ENCODE measurements around the gene ACOXL.

The ACOXL gene

DNA sequence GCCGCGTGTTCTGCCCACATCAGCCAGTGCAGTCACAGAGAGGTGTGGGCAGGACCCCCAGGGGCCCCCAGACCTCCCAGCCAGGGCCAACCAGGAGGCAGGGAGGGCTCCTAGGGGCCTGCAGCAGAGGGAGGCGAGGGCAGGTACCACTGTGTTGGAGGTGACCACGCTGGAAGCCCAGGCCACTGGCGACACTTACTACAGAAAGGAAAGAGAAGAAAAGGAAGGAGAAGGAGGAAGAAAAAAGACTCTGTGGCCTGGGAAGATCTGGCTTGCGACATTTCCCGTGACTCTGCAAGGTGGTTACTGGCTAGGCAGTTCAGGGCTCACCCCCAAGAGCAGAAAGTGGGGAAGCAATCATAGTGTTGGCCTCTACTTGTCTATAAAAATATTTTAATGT lies 290.3 kb downstream of the ACOXL start:
- WGBS = 86% methylated on average over 7 of the region's 7 CpGs
- no peak for DNase-seq

DNA sequence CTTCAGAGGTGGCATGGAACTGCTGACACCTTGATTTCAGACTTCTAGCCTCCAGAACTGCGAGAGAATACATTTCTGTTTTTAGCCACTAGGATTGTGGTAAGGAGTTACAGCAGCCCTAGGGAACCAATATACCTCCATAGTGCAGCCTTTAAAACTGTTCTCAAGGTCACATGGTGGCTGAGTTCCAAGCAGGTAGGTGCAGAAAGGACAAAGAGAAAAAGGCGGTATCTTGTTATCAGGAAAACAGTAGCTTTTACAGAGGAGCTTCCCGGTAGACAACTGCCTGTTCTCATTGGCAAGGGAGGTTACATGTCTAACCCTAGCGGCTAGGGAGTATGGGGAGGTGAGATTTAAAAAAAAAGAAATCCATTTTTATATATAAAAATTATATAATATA lies 292.1 kb downstream of the ACOXL start:
- no peak overlapping the region for H3K4me2 ChIP-seq (ENCODE audit: low read length, poor library complexity, severe bottlenecking)
- H4K91ac ChIP-seq (ENCODE audit: low read length) = no peak overlapping the region
- H2BK120ac ChIP-seq (ENCODE audit: low read depth, low read length) = no peak overlapping the region
- peaks cover 41 to 59% of the 10 kb centered on the region in 2 experiments for H3K27me3 ChIP-seq (ENCODE audit: control insufficient read depth in 1 of 2, insufficient read depth in 1 of 2, low read length in 2 of 2)
- no peaks in the 10 kb centered on the region for H3K79me1 ChIP-seq (replicated peaks; ENCODE audit: low read length, poor library complexity, severe bottlenecking)
- H2AK5ac ChIP-seq (ENCODE audit: low read length, severe bottlenecking) = no peak overlapping the region
- H2BK15ac ChIP-seq (ENCODE audit: low read depth, poor library complexity, severe bottlenecking) = no peak overlapping the region
- H2BK5ac ChIP-seq (ENCODE audit: low read depth, low read length, poor library complexity, severe bottlenecking) = no peak overlapping the region
- H4K8ac ChIP-seq (ENCODE audit: low read length) = no peak overlapping the region
- H3K23ac ChIP-seq (ENCODE audit: low read length in 2 of 2) = no peak overlapping the region
- no peaks in the 10 kb centered on the region for H3K9me3 ChIP-seq (ENCODE audit: control insufficient read depth, low read length)
- H3K36me3 ChIP-seq (ENCODE audit: control insufficient read depth in 1 of 2, insufficient read depth in 2 of 2, low read depth in 1 of 2, low read length in 2 of 2) = no peaks in the 10 kb centered on the region
- H2BK12ac ChIP-seq (ENCODE audit: low read length in 2 of 2) = no peak overlapping the region
- H3K14ac ChIP-seq (ENCODE audit: low read length in 2 of 2) = no peak overlapping the region
- H3K4me3 ChIP-seq (ENCODE audit: insufficient read depth in 1 of 2, low read depth in 1 of 2, low read length in 2 of 2) = no peak overlapping the region
- no peak overlapping the region for H2AFZ ChIP-seq (ENCODE audit: low read depth, low read length)
- no peak overlapping the region for H3K4ac ChIP-seq (ENCODE audit: low read depth in 1 of 2, low read length in 2 of 2)
- no peak overlapping the region for H3K18ac ChIP-seq (ENCODE audit: low read depth in 1 of 2, low read length in 2 of 2)
- H3K4me1 ChIP-seq (ENCODE audit: control insufficient read depth, insufficient read depth, low read depth, low read length) = peaks cover 2% of the 10 kb centered on the region
- no peak overlapping the region for H3K27ac ChIP-seq (ENCODE audit: low read length, poor library complexity, severe bottlenecking)
- no peak overlapping the region for H3K9ac ChIP-seq (ENCODE audit: low read length)
- 100% methylated on average over 2 of the region's 4 CpGs for WGBS
- DNase-seq = no peak

More for the DNA sequence above, 290.3 kb downstream of the ACOXL start:
- H3K4me1 ChIP-seq (ENCODE audit: control insufficient read depth, insufficient read depth, low read depth, low read length) = no peaks in the 10 kb centered on the region
- H2BK120ac ChIP-seq (ENCODE audit: low read depth, low read length) = no peak overlapping the region
- peaks cover 41 to 63% of the 10 kb centered on the region in 2 experiments for H3K27me3 ChIP-seq (ENCODE audit: control insufficient read depth in 1 of 2, insufficient read depth in 1 of 2, low read length in 2 of 2)
- H2BK15ac ChIP-seq (ENCODE audit: low read depth, poor library complexity, severe bottlenecking) = no peak overlapping the region
- no peak overlapping the region for H3K27ac ChIP-seq (ENCODE audit: low read length, poor library complexity, severe bottlenecking)
- no peak overlapping the region for H2BK5ac ChIP-seq (ENCODE audit: low read depth, low read length, poor library complexity, severe bottlenecking)
- H2AFZ ChIP-seq (ENCODE audit: low read depth, low read length) = no peak overlapping the region
- H3K14ac ChIP-seq (ENCODE audit: low read length in 2 of 2) = no peak overlapping the region
- no peak overlapping the region for H3K4ac ChIP-seq (ENCODE audit: low read depth in 1 of 2, low read length in 2 of 2)
- no peaks in the 10 kb centered on the region for H3K36me3 ChIP-seq (ENCODE audit: control insufficient read depth in 1 of 2, insufficient read depth in 2 of 2, low read depth in 1 of 2, low read length in 2 of 2)
- no peaks in the 10 kb centered on the region for H3K9me3 ChIP-seq (ENCODE audit: control insufficient read depth, low read length)
- no peak overlapping the region for H2BK12ac ChIP-seq (ENCODE audit: low read length in 2 of 2)
- H3K4me2 ChIP-seq (ENCODE audit: low read length, poor library complexity, severe bottlenecking) = no peak overlapping the region
- H4K8ac ChIP-seq (ENCODE audit: low read length) = no peak overlapping the region
- H3K23ac ChIP-seq (ENCODE audit: low read length in 2 of 2) = no peak overlapping the region
- no peaks in the 10 kb centered on the region for H3K79me1 ChIP-seq (replicated peaks; ENCODE audit: low read length, poor library complexity, severe bottlenecking)
- no peak overlapping the region for H4K91ac ChIP-seq (ENCODE audit: low read length)
- H3K4me3 ChIP-seq (ENCODE audit: insufficient read depth in 1 of 2, low read depth in 1 of 2, low read length in 2 of 2) = no peak overlapping the region
- no peak overlapping the region for H3K9ac ChIP-seq (ENCODE audit: low read length)
- H3K18ac ChIP-seq (ENCODE audit: low read depth in 1 of 2, low read length in 2 of 2) = no peak overlapping the region
- H2AK5ac ChIP-seq (ENCODE audit: low read length, severe bottlenecking) = no peak overlapping the region

- H3K36me3 ChIP-seq (ENCODE audit: control insufficient read depth in 1 of 2, insufficient read depth in 2 of 2, low read depth in 1 of 2, low read length in 2 of 2) = no peaks in the 10 kb centered on the region
- no peak overlapping the region for H3K9ac ChIP-seq (ENCODE audit: low read length)
- H3K4ac ChIP-seq (ENCODE audit: low read depth in 1 of 2, low read length in 2 of 2) = no peak overlapping the region
- DNase-seq = no peak
- 87% methylated on average over 3 of the region's 4 CpGs for WGBS
- no peak overlapping the region for H2BK5ac ChIP-seq (ENCODE audit: low read depth, low read length, poor library complexity, severe bottlenecking)
- H2BK15ac ChIP-seq (ENCODE audit: low read depth, poor library complexity, severe bottlenecking) = no peak overlapping the region
- H3K27ac ChIP-seq (ENCODE audit: low read length, poor library complexity, severe bottlenecking) = no peak overlapping the region
- H3K14ac ChIP-seq (ENCODE audit: low read length in 2 of 2) = no peak overlapping the region
- H2AK5ac ChIP-seq (ENCODE audit: low read length, severe bottlenecking) = no peak overlapping the region
- H3K79me1 ChIP-seq (replicated peaks; ENCODE audit: low read length, poor library complexity, severe bottlenecking) = no peaks in the 10 kb centered on the region
- no peak overlapping the region for H3K23ac ChIP-seq (ENCODE audit: low read length in 2 of 2)
- H2BK120ac ChIP-seq (ENCODE audit: low read depth, low read length) = no peak overlapping the region
- H3K4me1 ChIP-seq (ENCODE audit: control insufficient read depth, insufficient read depth, low read depth, low read length) = peaks cover 8% of the 10 kb centered on the region
- H2BK12ac ChIP-seq (ENCODE audit: low read length in 2 of 2) = no peak overlapping the region
- H3K27me3 ChIP-seq (ENCODE audit: control insufficient read depth in 1 of 2, insufficient read depth in 1 of 2, low read length in 2 of 2) = peaks cover 41 to 54% of the 10 kb centered on the region in 2 experiments
- no peak overlapping the region for H3K4me3 ChIP-seq (ENCODE audit: insufficient read depth in 1 of 2, low read depth in 1 of 2, low read length in 2 of 2)
- H2AFZ ChIP-seq (ENCODE audit: low read depth, low read length) = no peak overlapping the region
- H3K4me2 ChIP-seq (ENCODE audit: low read length, poor library complexity, severe bottlenecking) = no peak overlapping the region
- no peak overlapping the region for H4K91ac ChIP-seq (ENCODE audit: low read length)
- no peaks in the 10 kb centered on the region for H3K9me3 ChIP-seq (ENCODE audit: control insufficient read depth, low read length)
- no peak overlapping the region for H3K18ac ChIP-seq (ENCODE audit: low read depth in 1 of 2, low read length in 2 of 2)
- no peak overlapping the region for H4K8ac ChIP-seq (ENCODE audit: low read length)
Measured at GRCh38 chr2:111025288-111025687, 292.9 kb downstream of the ACOXL start.

- H2BK120ac ChIP-seq (ENCODE audit: low read depth, low read length) = no peak overlapping the region
- no peak overlapping the region for H3K27ac ChIP-seq (ENCODE audit: low read length, poor library complexity, severe bottlenecking)
- H3K9me3 ChIP-seq (ENCODE audit: control insufficient read depth, low read length) = no peaks in the 10 kb centered on the region
- no peak overlapping the region for H2AFZ ChIP-seq (ENCODE audit: low read depth, low read length)
- H3K18ac ChIP-seq (ENCODE audit: low read depth in 1 of 2, low read length in 2 of 2) = no peak overlapping the region
- no peak overlapping the region for H3K4me2 ChIP-seq (ENCODE audit: low read length, poor library complexity, severe bottlenecking)
- H3K4ac ChIP-seq (ENCODE audit: low read depth in 1 of 2, low read length in 2 of 2) = no peak overlapping the region
- no peak overlapping the region for H3K14ac ChIP-seq (ENCODE audit: low read length in 2 of 2)
- no peaks in the 10 kb centered on the region for H3K36me3 ChIP-seq (ENCODE audit: control insufficient read depth in 1 of 2, insufficient read depth in 2 of 2, low read depth in 1 of 2, low read length in 2 of 2)
- H3K4me3 ChIP-seq (ENCODE audit: insufficient read depth in 1 of 2, low read depth in 1 of 2, low read length in 2 of 2) = no peak overlapping the region
- H2BK15ac ChIP-seq (ENCODE audit: low read depth, poor library complexity, severe bottlenecking) = no peak overlapping the region
- no peak overlapping the region for H2BK5ac ChIP-seq (ENCODE audit: low read depth, low read length, poor library complexity, severe bottlenecking)
- peaks cover 20 to 43% of the 10 kb centered on the region in 2 experiments for H3K27me3 ChIP-seq (ENCODE audit: control insufficient read depth in 1 of 2, insufficient read depth in 1 of 2, low read length in 2 of 2)
- no peak overlapping the region for H2BK12ac ChIP-seq (ENCODE audit: low read length in 2 of 2)
- H3K9ac ChIP-seq (ENCODE audit: low read length) = no peak overlapping the region
- peaks cover 16% of the 10 kb centered on the region for H3K4me1 ChIP-seq (ENCODE audit: control insufficient read depth, insufficient read depth, low read depth, low read length)
- H4K8ac ChIP-seq (ENCODE audit: low read length) = no peak overlapping the region
- H3K23ac ChIP-seq (ENCODE audit: low read length in 2 of 2) = no peak overlapping the region
- no peak overlapping the region for H4K91ac ChIP-seq (ENCODE audit: low read length)
- H2AK5ac ChIP-seq (ENCODE audit: low read length, severe bottlenecking) = no peak overlapping the region
- H3K79me1 ChIP-seq (replicated peaks; ENCODE audit: low read length, poor library complexity, severe bottlenecking) = no peaks in the 10 kb centered on the region
- no peak for DNase-seq
Measured at GRCh38 chr2:111028720-111029119, 296.3 kb downstream of the ACOXL start.

Data from mesenchymal stem cell (in vitro differentiated cells and primary cell).